Neuronal stem cell (in vitro differentiated cells): ENCODE measurements around the gene PSD4.

Experiments
- DNase-seq: peaks from one replicate; pipeline ENCODE4 v3.0.0-alpha.2; 2013; ENCODE audit warnings: low spot score
- H2AFZ ChIP-seq: one replicate; pipeline ENCODE4 v1.6.1; 2013; ENCODE audit warnings: mild to moderate bottlenecking, low read length, inconsistent platforms
- H2AK5ac ChIP-seq: 2 replicates; pipeline ENCODE4 v1.6.1; 2013; ENCODE audit warnings: low read depth, mild to moderate bottlenecking, inconsistent platforms, low read length, moderate library complexity, mixed read lengths
- H2BK120ac ChIP-seq: 2 replicates; pipeline ENCODE4 v1.6.1; 2013; ENCODE audit warnings: low read depth, mild to moderate bottlenecking, inconsistent platforms, low read length, moderate library complexity, mixed read lengths
- H2BK12ac ChIP-seq: one replicate; pipeline ENCODE4 v1.6.1; 2013; ENCODE audit warnings: low read length, inconsistent platforms
- H2BK15ac ChIP-seq: 2 replicates; pipeline ENCODE4 v1.6.1; 2013; ENCODE audit warnings: mild to moderate bottlenecking, low read length, inconsistent platforms, mixed read lengths
- H2BK5ac ChIP-seq: one replicate; pipeline ENCODE4 v1.6.1; 2013; ENCODE audit warnings: inconsistent platforms, mild to moderate bottlenecking, low read length, moderate library complexity
- H3K14ac ChIP-seq: one replicate; pipeline ENCODE4 v1.6.1; 2013; ENCODE audit warnings: low read length, inconsistent platforms
- H3K18ac ChIP-seq: 2 replicates; pipeline ENCODE4 v1.6.1; 2013; ENCODE audit warnings: low read length, inconsistent platforms
- H3K23ac ChIP-seq: 2 replicates; pipeline ENCODE4 v1.6.1; 2013; ENCODE audit warnings: low read depth, mild to moderate bottlenecking, mixed read lengths, low read length, inconsistent platforms; ENCODE audit not compliant: poor library complexity
- H3K27ac ChIP-seq: replicated peaks from 3 replicates; pipeline ENCODE4 v1.5.1; 2013; ENCODE audit warnings: low read length, inconsistent platforms
- H3K27me3 ChIP-seq, 3 experiments: 2 replicates each; pipeline ENCODE4 v1.6.1; 2013; ENCODE audit warnings: low read length in 3 of 3, mild to moderate bottlenecking in 2 of 3, inconsistent platforms in 1 of 3, low read depth in 1 of 3, mixed read lengths in 1 of 3, moderate library complexity in 1 of 3; ENCODE audit not compliant: control insufficient read depth in 3 of 3, insufficient read depth in 3 of 3
- H3K36me3 ChIP-seq, 2 donors: replicated peaks in 1 of 2; 2 replicates each; pipeline ENCODE4 v1.6.1; 2013; ENCODE audit warnings: low read length in 2 of 2; ENCODE audit not compliant: control insufficient read depth in 2 of 2, insufficient read depth in 2 of 2
- H3K4ac ChIP-seq: 2 replicates; pipeline ENCODE4 v1.6.1; 2013; ENCODE audit warnings: inconsistent platforms, mild to moderate bottlenecking, low read length, moderate library complexity
- H3K4me1 ChIP-seq, 2 donors: 1 replicate in 1 of 2; 2 replicates in 1 of 2; pipeline ENCODE4 v1.6.1; 2013; ENCODE audit warnings: low read length in 2 of 2, low read depth in 1 of 2; ENCODE audit not compliant: control insufficient read depth in 2 of 2, insufficient read depth in 1 of 2
- H3K4me2 ChIP-seq: one replicate; pipeline ENCODE4 v1.6.1; 2013; ENCODE audit warnings: mild to moderate bottlenecking, low read length, inconsistent platforms; ENCODE audit not compliant: insufficient read depth, poor library complexity, severe bottlenecking
- H3K4me3 ChIP-seq, 2 donors: 2 replicates each; pipeline ENCODE4 v1.5.1; 2013; ENCODE audit warnings: low read length in 2 of 2, mild to moderate bottlenecking in 2 of 2, inconsistent platforms in 1 of 2, moderate library complexity in 1 of 2
- H3K79me1 ChIP-seq: one replicate; pipeline ENCODE4 v1.6.1; 2013; ENCODE audit warnings: low read depth, mild to moderate bottlenecking, inconsistent platforms, low read length, moderate library complexity
- H3K9ac ChIP-seq: one replicate; pipeline ENCODE4 v1.6.1; 2013; ENCODE audit warnings: mild to moderate bottlenecking, low read depth, low read length, inconsistent platforms; ENCODE audit not compliant: poor library complexity
- H3K9me3 ChIP-seq, 2 donors: replicated peaks in 1 of 2; 2 replicates each; pipeline versions ENCODE3 to v1.6.1; 2013; ENCODE audit warnings: low read length in 2 of 2, mild to moderate bottlenecking in 2 of 2, inconsistent platforms in 1 of 2, low read depth in 1 of 2, mixed read lengths in 1 of 2, moderate library complexity in 1 of 2; ENCODE audit not compliant: control insufficient read depth in 2 of 2, insufficient read depth in 1 of 2
- H4K8ac ChIP-seq: one replicate; pipeline ENCODE4 v1.6.1; 2013; ENCODE audit warnings: low read depth, mild to moderate bottlenecking, inconsistent platforms, low read length, moderate library complexity
- H4K91ac ChIP-seq: one replicate; pipeline ENCODE4 v1.6.1; 2013; ENCODE audit warnings: low read length, low read depth, mild to moderate bottlenecking, inconsistent platforms; ENCODE audit not compliant: poor library complexity
- WGBS, 2 donors: extraction: QIAGEN DNeasy Blood & Tissue Kit; methylation state at CpG; one replicate each; pipeline ENCODE4 v1.1.7; 2013; ENCODE audit warnings: missing lambda C conversion rate in 2 of 2, mixed read lengths in 1 of 2; ENCODE audit not compliant: insufficient read length in 2 of 2, insufficient replicate concordance in 1 of 2; ENCODE audit errors: extremely low coverage in 2 of 2; 5-methylcytosine and 5-hydroxymethylcytosine counted together

The PSD4 gene

GRCh38 chr2:113211226-113212105 lies 37.7 kb downstream of the PSD4 start:
- H3K36me3 ChIP-seq: no peaks in the 10 kb centered on the region
- H2AFZ ChIP-seq: peak overlapping the region; percentile 43
- no peaks in the 10 kb centered on the region for H3K27me3 ChIP-seq
- DNase-seq: no peak
- peaks cover 6 to 14% of the 10 kb centered on the region in 2 donors for H3K4me1 ChIP-seq
- no peak overlapping the region for H3K18ac ChIP-seq
- H3K4ac ChIP-seq: no peak overlapping the region
- H3K23ac ChIP-seq: no peak overlapping the region
- no peak overlapping the region for H2BK15ac ChIP-seq
- no peak overlapping the region for H2AK5ac ChIP-seq
- no peak overlapping the region for H2BK5ac ChIP-seq
- no peak overlapping the region for H3K4me2 ChIP-seq
- no peak overlapping the region for H4K8ac ChIP-seq
- H3K4me3 ChIP-seq: no peak overlapping the region
- no peak overlapping the region for H3K27ac ChIP-seq
- H2BK120ac ChIP-seq: no peak overlapping the region
- H3K14ac ChIP-seq: no peak overlapping the region
- H4K91ac ChIP-seq: no peak overlapping the region
- no peaks in the 10 kb centered on the region for H3K9me3 ChIP-seq
- no peaks in the 10 kb centered on the region for H3K79me1 ChIP-seq
- H3K9ac ChIP-seq: no peak overlapping the region
- no CpG with 5 or more reads among the region's 13 CpGs for WGBS, 2 donors
- no peak overlapping the region for H2BK12ac ChIP-seq

GRCh38 chr2:113212245-113213060 lies 38.7 kb downstream of the PSD4 start:
- Histone ChIP-seq H2AK5ac (peak overlapping the region; percentile 66), H2BK120ac (peak overlapping the region; percentile 74), H3K9me3 (no peaks in the 10 kb centered on the region), H3K9ac (peak overlapping the region; percentile 63), H3K4ac (no peak overlapping the region), H4K91ac (peak overlapping the region; percentile 1), H2BK15ac (peak overlapping the region; percentile 95), H3K27ac (no peak overlapping the region), H2BK5ac (no peak overlapping the region), H3K4me3 (no peak overlapping the region), H3K79me1 (no peaks in the 10 kb centered on the region), H2AFZ (peak overlapping the region; percentile 46), H4K8ac (no peak overlapping the region), H3K27me3 (no peaks in the 10 kb centered on the region), H3K36me3 (no peaks in the 10 kb centered on the region), H3K14ac (peak overlapping the region; percentile 31), H3K23ac (peak overlapping the region; percentile 67), H2BK12ac (no peak overlapping the region), H3K4me1 (peaks cover 13 to 15% of the 10 kb centered on the region in 2 donors), H3K4me2 (no peak overlapping the region), H3K18ac (peak overlapping the region; percentile 91)
- DNase-seq: no peak
- no CpG with 5 or more reads among the region's 26 CpGs for WGBS, 2 donors

GRCh38 chr2:113213061-113213930 lies 39.5 kb downstream of the PSD4 start:
- no peaks in the 10 kb centered on the region for H3K79me1 ChIP-seq
- H3K4me3 ChIP-seq: no peak overlapping the region
- peak overlapping the region; percentile 91 for H3K18ac ChIP-seq
- peaks cover 19 to 20% of the 10 kb centered on the region in 2 donors for H3K4me1 ChIP-seq
- H3K27me3 ChIP-seq: no peaks in the 10 kb centered on the region
- peak overlapping the region; percentile 46 for H2AFZ ChIP-seq
- H3K4ac ChIP-seq: no peak overlapping the region
- H3K36me3 ChIP-seq: no peaks in the 10 kb centered on the region
- H3K9ac ChIP-seq: peak overlapping the region; percentile 63
- no peak overlapping the region for H4K8ac ChIP-seq
- H3K4me2 ChIP-seq: no peak overlapping the region
- H2BK5ac ChIP-seq: no peak overlapping the region
- H3K23ac ChIP-seq: peak overlapping the region; percentile 67
- H2BK12ac ChIP-seq: no peak overlapping the region
- peak overlapping the region; percentile 1 for H4K91ac ChIP-seq
- peak overlapping the region; percentile 31 for H3K14ac ChIP-seq
- H2AK5ac ChIP-seq: peak overlapping the region; percentile 66
- no peak overlapping the region for H3K27ac ChIP-seq
- H3K9me3 ChIP-seq: no peaks in the 10 kb centered on the region
- H2BK15ac ChIP-seq: peak overlapping the region; percentile 95
- no peak for DNase-seq
- H2BK120ac ChIP-seq: no peak overlapping the region
- WGBS, 2 donors: no CpG with 5 or more reads among the region's 14 CpGs
